Nephron progenitor cell (in vitro differentiated cells): Measurements from ENCODE around the gene ZNF570.

Source experiments
- DNase-seq: peaks from one replicate; pipeline ENCODE4 v3.0.0; 2021
- H3K27ac Mint-ChIP-seq: 2 replicates; pipeline ENCODE4 v1.8.0; 2021; ENCODE audit warnings: mild to moderate bottlenecking, moderate library complexity, mixed read lengths
- H3K27me3 Mint-ChIP-seq: 2 replicates; pipeline ENCODE4 v1.8.0; 2021; ENCODE audit warnings: mild to moderate bottlenecking, low read depth, mixed read lengths; ENCODE audit not compliant: poor library complexity
- H3K36me3 Mint-ChIP-seq: 2 replicates; pipeline ENCODE4 v1.8.0; 2021; ENCODE audit warnings: low read depth, mixed read lengths
- H3K4me1 Mint-ChIP-seq: 2 replicates; pipeline ENCODE4 v1.8.0; 2021; ENCODE audit warnings: mixed read lengths
- H3K4me3 Mint-ChIP-seq: 2 replicates; pipeline ENCODE4 v1.8.0; 2021; ENCODE audit warnings: mild to moderate bottlenecking, moderate library complexity, mixed read lengths
- H3K9me3 Mint-ChIP-seq: 2 replicates; pipeline ENCODE4 v1.8.0; 2021; ENCODE audit warnings: mild to moderate bottlenecking, moderate library complexity, mixed read lengths
- CTCF ChIP-seq: fragments of 200-600 bp; sonication (generic); IDR thresholded peaks from 2 replicates; pipeline ENCODE4 v1.5.0; 2021; ENCODE audit warnings: antibody characterized with exemption

Gene ZNF570

GRCh38 chr19:37468961-37469777 is at the start of gene ZNF570:
ZNF570 (plus strand) TSS chr19:37469356; CDS start chr19:37470355, 999 bp downstream.
- peaks cover 63% of the 10 kb centered on the region for H3K9me3 Mint-ChIP-seq
- H3K27ac Mint-ChIP-seq = peak within 1 kb of the TSS; percentile 98
- peaks cover 53% of the 10 kb centered on the region for H3K36me3 Mint-ChIP-seq
- peak within 1 kb of the TSS; percentile 99 for H3K4me3 Mint-ChIP-seq
- H3K27me3 Mint-ChIP-seq = peaks cover 10% of the 10 kb centered on the region
- peaks cover 29% of the 10 kb centered on the region for H3K4me1 Mint-ChIP-seq
- DNase-seq = peak; percentile 83
- no peak for TF ChIP-seq CTCF

- H3K4me3 Mint-ChIP-seq = no peak overlapping the region
Observed at GRCh38 chr19:37452500-37453245, 16.5 kb upstream of the ZNF570 start.

DNA sequence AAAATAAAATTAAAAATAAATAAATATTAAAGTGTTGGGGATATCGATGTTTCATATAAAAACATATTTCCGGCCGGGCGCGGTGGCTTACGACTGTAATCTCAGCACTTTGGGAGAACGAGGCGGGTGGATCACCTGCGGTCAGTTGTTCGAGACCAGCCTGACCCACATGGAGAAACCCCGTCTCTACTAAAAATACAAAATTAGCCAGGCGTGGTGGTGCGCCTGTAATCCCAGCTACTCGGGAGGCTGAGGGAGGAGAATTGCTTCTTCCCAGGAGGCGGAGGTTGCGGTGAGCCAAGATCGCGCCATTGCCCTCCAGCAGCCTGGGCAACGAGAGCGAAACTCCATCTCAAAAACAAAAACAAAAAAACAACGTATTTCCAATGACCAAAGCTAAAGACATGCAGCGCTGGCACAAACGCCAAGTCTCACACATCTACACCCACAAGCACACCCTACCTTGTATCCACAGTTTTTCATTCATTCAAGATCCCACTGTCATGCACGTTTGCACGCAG is 2.8 kb upstream of the ZNF570 start:
- no peak for TF ChIP-seq CTCF
- Mint-ChIP-seq H3K4me3 (peak overlapping the region; percentile 99), H3K36me3 (peaks cover 54% of the 10 kb centered on the region), H3K27me3 (peaks cover 10% of the 10 kb centered on the region), H3K27ac (peak overlapping the region; percentile 99), H3K4me1 (peaks cover 29% of the 10 kb centered on the region), H3K9me3 (peaks cover 63% of the 10 kb centered on the region)
- DNase-seq = no peak

More at GRCh38 chr19:37452500-37453245, 16.5 kb upstream of the ZNF570 start:
- Mint-ChIP-seq H3K4me1 (no peaks in the 10 kb centered on the region), H3K27ac (no peak overlapping the region), H3K27me3 (no peaks in the 10 kb centered on the region), H3K36me3 (peaks cover 24% of the 10 kb centered on the region), H3K9me3 (no peaks in the 10 kb centered on the region)
- no peak for DNase-seq
- no peak for TF ChIP-seq CTCF

GRCh38 chr19:37466798-37467607 is 2.2 kb upstream of the ZNF570 start, which contains the start of gene ZNF569:
ZNF569 (minus strand) TSS chr19:37467444; CDS start chr19:37444921, 22,523 bp downstream.
- peaks cover 10% of the 10 kb centered on the region for H3K27me3 Mint-ChIP-seq
- H3K4me3 Mint-ChIP-seq = peak within 1 kb of the TSS; percentile 99
- peak; percentile 80 for DNase-seq
- H3K27ac Mint-ChIP-seq = peak within 1 kb of the TSS; percentile 99
- peaks cover 54% of the 10 kb centered on the region for H3K36me3 Mint-ChIP-seq
- no peak for TF ChIP-seq CTCF
- peaks cover 29% of the 10 kb centered on the region for H3K4me1 Mint-ChIP-seq
- peaks cover 63% of the 10 kb centered on the region for H3K9me3 Mint-ChIP-seq

DNA sequence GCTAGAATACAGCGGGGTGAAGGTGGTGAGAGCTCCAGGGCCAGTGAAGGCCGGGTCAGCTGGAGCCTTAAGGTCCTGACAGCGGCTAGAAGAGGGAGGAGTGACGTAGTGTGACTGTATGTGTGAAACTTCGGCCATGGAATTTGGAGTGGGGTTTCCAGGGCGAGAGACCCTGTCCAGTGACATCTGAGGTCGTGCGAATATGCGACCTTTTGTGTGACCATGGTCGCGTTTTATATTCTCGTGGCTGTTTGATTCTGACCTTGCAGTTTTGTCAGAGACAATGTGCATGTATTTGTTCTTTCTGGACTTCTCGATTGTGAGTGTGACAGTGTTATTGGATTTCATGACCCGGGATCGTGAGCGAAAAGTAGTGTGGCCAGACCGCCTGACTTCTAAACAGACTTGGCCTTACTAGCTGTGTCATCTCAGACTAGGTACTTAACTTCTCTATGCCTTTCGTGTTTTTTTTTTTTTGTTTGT is 1.5 kb upstream of the ZNF570 start:
- peak overlapping the region; percentile 99 for H3K27ac Mint-ChIP-seq
- DNase-seq = no peak
- H3K9me3 Mint-ChIP-seq = peaks cover 63% of the 10 kb centered on the region
- peaks cover 29% of the 10 kb centered on the region for H3K4me1 Mint-ChIP-seq
- H3K36me3 Mint-ChIP-seq = peaks cover 54% of the 10 kb centered on the region
- H3K4me3 Mint-ChIP-seq = peak overlapping the region; percentile 99
- TF ChIP-seq CTCF = no peak
- peaks cover 10% of the 10 kb centered on the region for H3K27me3 Mint-ChIP-seq
